ENCODE measurements around the gene CATSPERE. TPM values are rescaled to one million over a fixed set of nuclear protein-coding genes. Genes with fewer than 3 reads are reported as not detected.
"Not testable (repeated sequence)": the region's sequence is repeated elsewhere in the genome, so short reads cannot be mapped to it uniquely, and the experiment has no call there.

Gene CATSPERE
- polyA plus RNA-seq, 1 experiment, result 0.20 TPM

DNA sequence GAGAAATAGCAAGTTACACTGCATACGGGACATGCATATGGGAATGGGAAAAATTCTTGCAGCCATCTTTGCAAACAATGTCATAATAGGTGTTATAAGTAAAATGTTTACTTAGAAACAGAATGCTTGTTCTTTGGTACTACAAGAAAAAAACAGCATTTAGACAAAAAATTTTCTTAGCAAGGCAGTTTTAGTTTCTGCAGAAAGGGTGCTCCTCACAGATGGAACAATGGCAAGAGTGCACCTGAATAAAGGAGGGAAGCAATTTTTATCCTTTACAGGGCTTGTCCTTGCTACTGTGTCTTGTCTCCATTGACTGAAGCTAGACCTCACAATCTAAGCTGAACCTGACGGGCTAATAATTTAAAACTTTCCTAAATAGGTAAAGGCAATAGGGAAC, 112.7 kb downstream of the CATSPERE start:
- ChIA-PET CTCF (no interaction called here), POLR2A (no interaction called here)
- no peaks in the 10 kb centered on the region for H3K36me3 ChIP-seq (ENCODE audit: control insufficient read depth, insufficient read depth, low read length)

DNA sequence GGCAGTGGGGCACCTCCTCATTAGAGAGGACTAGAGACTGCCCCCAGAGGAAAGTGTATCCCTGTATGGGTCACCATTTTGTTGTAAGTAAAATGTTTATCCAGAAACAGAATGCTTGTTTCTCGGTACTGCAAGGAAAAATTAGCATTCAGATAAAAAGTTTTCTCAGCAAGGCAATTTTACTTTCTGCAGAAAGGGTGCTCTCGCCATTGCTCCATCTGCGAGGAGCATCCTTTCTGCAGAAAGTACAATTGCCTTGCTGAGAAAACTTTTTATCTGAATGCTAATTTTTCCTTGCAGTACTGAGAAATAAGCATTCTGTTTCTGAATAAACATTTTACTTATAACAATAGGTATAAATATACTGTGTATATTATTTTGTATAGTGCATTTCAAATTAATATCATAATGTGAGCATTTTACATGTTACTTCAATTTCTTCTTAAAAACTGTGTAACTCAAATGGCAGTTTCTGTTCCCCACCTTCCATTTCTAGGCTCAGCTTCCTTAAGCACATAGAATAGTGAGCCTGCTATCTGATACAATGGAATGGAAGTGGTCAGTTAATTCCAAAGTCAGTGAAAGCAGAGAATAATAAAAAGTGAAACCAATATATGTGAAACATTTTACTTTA, 115.3 kb downstream of the CATSPERE start:
- TF ChIP-seq, protein P1, sequence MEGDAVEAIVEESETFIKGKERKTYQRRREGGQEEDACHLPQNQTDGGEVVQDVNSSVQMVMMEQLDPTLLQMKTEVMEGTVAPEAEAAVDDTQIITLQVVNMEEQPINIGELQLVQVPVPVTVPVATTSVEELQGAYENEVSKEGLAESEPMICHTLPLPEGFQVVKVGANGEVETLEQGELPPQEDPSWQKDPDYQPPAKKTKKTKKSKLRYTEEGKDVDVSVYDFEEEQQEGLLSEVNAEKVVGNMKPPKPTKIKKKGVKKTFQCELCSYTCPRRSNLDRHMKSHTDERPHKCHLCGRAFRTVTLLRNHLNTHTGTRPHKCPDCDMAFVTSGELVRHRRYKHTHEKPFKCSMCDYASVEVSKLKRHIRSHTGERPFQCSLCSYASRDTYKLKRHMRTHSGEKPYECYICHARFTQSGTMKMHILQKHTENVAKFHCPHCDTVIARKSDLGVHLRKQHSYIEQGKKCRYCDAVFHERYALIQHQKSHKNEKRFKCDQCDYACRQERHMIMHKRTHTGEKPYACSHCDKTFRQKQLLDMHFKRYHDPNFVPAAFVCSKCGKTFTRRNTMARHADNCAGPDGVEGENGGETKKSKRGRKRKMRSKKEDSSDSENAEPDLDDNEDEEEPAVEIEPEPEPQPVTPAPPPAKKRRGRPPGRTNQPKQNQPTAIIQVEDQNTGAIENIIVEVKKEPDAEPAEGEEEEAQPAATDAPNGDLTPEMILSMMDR (IDR thresholded peaks at IDR 0.05; ENCODE audit: insufficient read depth, low read depth, low read length), result no peak
- POLR2A ChIA-PET, result no interaction called here
- DNase-seq (ENCODE audit: low read depth), result no peak
- Histone ChIP-seq H3K27me3 (ENCODE audit: control insufficient read depth, insufficient read depth, low read length) (no peaks in the 10 kb centered on the region), H3K4me3 (ENCODE audit: low read depth, low read length) (no peak overlapping the region), H3K36me3 (ENCODE audit: control insufficient read depth, insufficient read depth, low read length) (no peaks in the 10 kb centered on the region)
- CTCF ChIA-PET, result no interaction called here

More for the DNA sequence above, 112.7 kb downstream of the CATSPERE start:
- TF ChIP-seq, protein P1 (IDR thresholded peaks at IDR 0.05; ENCODE audit: insufficient read depth, low read depth, low read length), result no peak
- no peaks in the 10 kb centered on the region for H3K27me3 ChIP-seq (ENCODE audit: control insufficient read depth, insufficient read depth, low read length)
- no peak overlapping the region for H3K4me3 ChIP-seq (ENCODE audit: low read depth, low read length)
- no peak for DNase-seq (ENCODE audit: low read depth)

DNA sequence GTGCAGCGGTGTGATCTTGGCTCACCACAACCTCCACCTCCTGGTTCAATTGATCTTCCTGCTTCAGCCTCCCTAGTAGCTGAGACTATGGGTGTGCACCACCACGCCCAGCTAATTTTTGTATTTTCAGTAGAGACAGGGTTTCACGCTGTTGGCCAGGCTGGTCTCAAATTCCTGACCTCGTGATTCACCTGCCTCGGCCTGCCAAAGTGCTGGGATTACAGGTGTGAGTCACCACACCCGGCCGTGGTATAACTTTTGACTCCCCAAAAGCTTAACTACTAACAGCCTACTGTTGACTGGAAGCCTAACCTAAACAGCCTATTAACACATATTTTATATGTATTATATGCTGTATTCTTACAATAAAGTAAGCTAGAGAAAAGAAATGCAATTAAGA, 117.1 kb downstream of the CATSPERE start:
- H3K36me3 ChIP-seq (ENCODE audit: control insufficient read depth, insufficient read depth, low read length); H3K27me3 ChIP-seq (ENCODE audit: control insufficient read depth, insufficient read depth, low read length); H3K4me3 ChIP-seq (ENCODE audit: low read depth, low read length); POLR2A ChIA-PET; DNase-seq (ENCODE audit: low read depth); CTCF ChIA-PET: not testable (repeated sequence)

DNA sequence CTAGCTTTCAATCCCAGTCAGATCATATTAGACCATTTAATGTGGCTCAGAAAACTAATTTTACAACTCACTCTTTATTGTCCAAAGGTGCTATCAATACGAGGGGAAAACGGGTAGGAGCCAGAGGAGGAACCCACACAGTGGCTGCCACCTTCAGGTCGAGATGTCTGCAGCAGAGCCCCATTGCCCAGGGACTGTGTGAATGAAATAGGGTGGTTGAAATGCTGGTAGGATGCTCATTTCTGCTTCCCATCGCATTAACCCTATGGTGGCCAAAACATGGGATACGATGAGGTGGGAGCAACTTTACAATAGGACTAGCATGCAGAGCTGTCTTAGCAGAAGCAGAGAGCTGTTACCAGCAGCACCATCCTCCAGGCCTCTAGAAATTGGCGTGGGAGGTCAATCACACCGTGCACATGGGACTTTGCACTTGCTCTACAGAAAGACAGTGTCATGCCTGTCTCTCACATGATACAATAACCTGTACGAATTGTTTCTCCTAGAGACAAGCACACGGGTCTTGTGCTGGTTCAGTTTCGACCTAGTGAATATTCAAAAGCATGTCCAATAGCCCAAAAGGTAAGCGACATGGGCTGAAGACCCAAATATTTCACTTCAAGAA, 122.4 kb downstream of the CATSPERE start:
- POLR2A ChIA-PET, result no interaction called here
- CTCF ChIA-PET, result no interaction called here
- TF ChIP-seq, protein P1 (IDR thresholded peaks at IDR 0.05; ENCODE audit: insufficient read depth, low read depth, low read length), result no peak
- no peaks in the 10 kb centered on the region for H3K36me3 ChIP-seq (ENCODE audit: control insufficient read depth, insufficient read depth, low read length)
- no peak overlapping the region for H3K4me3 ChIP-seq (ENCODE audit: low read depth, low read length)
- H3K27me3 ChIP-seq (ENCODE audit: control insufficient read depth, insufficient read depth, low read length), result no peaks in the 10 kb centered on the region
- no peak for DNase-seq (ENCODE audit: low read depth)

DNA sequence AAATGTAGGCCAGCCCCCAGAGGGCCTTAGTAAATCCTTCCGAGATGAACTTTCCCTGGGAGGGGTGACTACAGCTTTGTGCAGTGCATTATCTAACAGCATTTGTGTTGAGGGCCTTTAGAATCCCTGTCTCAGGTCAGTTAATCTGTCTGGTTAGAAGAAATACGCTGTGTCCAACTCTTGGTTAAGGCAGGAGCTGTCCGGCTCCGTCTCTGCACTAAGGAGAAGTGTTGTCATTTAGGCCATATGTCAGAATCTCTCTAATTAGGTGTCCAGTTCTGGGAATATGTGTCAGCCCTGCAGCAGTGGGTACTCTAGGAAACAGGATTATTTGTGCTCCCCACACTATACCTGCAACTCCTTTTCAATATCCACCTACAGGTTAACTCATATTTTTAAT, 124.8 kb downstream of the CATSPERE start:
- Histone ChIP-seq H3K36me3 (ENCODE audit: control insufficient read depth, insufficient read depth, low read length) (no peaks in the 10 kb centered on the region), H3K27me3 (ENCODE audit: control insufficient read depth, insufficient read depth, low read length) (no peaks in the 10 kb centered on the region), H3K4me3 (ENCODE audit: low read depth, low read length) (no peak overlapping the region)
- TF ChIP-seq, protein P1 (IDR thresholded peaks at IDR 0.05; ENCODE audit: insufficient read depth, low read depth, low read length), result no peak
- no peak for DNase-seq (ENCODE audit: low read depth)
- ChIA-PET POLR2A (no interaction called here), CTCF (no interaction called here)

DNA sequence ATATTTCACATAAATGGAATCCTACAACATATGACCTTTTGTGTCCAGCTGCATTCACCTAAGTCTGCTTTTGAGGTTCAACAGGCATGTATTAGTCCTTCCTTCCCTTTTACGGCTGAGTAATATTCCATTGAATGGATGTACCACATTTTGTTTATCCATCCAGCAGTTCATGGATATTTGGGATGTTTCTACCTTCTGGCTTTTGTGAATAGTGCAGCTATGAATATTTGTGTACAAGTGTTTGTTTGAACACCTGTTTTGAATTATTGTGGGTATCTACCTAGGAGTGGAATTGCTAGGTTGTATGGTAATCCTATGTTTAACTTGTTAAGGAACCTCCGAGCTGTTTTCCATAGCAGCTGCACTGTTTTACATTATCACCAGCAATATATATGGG, 129.6 kb downstream of the CATSPERE start:
- no peaks in the 10 kb centered on the region for H3K36me3 ChIP-seq (ENCODE audit: control insufficient read depth, insufficient read depth, low read length)
- H3K27me3 ChIP-seq (ENCODE audit: control insufficient read depth, insufficient read depth, low read length), result no peaks in the 10 kb centered on the region
- H3K4me3 ChIP-seq (ENCODE audit: low read depth, low read length), result no peak overlapping the region
- CTCF ChIA-PET, result interaction anchor here (0.8 kb wide), 1 partner anchor 54 kb away, joined by 3 read pairs; no protein-coding TSS in a partner anchor
- POLR2A ChIA-PET, result no interaction called here
- TF ChIP-seq, protein P1 (IDR thresholded peaks at IDR 0.05; ENCODE audit: insufficient read depth, low read depth, low read length), result no peak
- no peak for DNase-seq (ENCODE audit: low read depth)

Data from BJ (cell line).